ENCODE data around the gene IPCEF1.

GRCh38 chr6:154228521-154228905 lies 128.1 kb downstream of the IPCEF1 start:
- TF ChIP-seq POLR2A (IDR thresholded peaks at IDR 0.05): no peak
- no peak for TF ChIP-seq CTCF (IDR thresholded peaks at IDR 0.05)

Data from thyroid gland (tissue), 4 donors.